Measurements from ENCODE around the gene PINK1.

Gene PINK1

GRCh38 chr1:20615946-20616846, 17.1 kb upstream of the PINK1 start:
- H2AFZ ChIP-seq (ENCODE audit: low read length): no peak overlapping the region
- H3K4me3 ChIP-seq (ENCODE audit: low read depth, low read length, poor library complexity, severe bottlenecking): no peak overlapping the region
- H4K20me1 ChIP-seq (ENCODE audit: insufficient read depth, low read length): no peaks in the 10 kb centered on the region
- no peak for TF ChIP-seq CTCF (IDR thresholded peaks at IDR 0.05; ENCODE audit: low read length)
- TF ChIP-seq EZH2 (IDR thresholded peaks at IDR 0.05; ENCODE audit: borderline replicate concordance, low read length): no peak
- H3K36me3 ChIP-seq (ENCODE audit: insufficient read depth, low read length): no peaks in the 10 kb centered on the region
- peaks cover 7% of the 10 kb centered on the region; the same call in 1 of the 2 replicates for H3K27me3 ChIP-seq (ENCODE audit: insufficient read depth, low read length)
- no peaks in the 10 kb centered on the region for H3K9me2 ChIP-seq (ENCODE audit: low read depth, low read length)
- H3F3A ChIP-seq (ENCODE audit: insufficient read depth, low read length): no peaks in the 10 kb centered on the region
- H3K4me2 ChIP-seq (ENCODE audit: low read length): no peak overlapping the region
- no peaks in the 10 kb centered on the region for H3K9me3 ChIP-seq (ENCODE audit: low read length)
- no peak overlapping the region for H3K27ac ChIP-seq (ENCODE audit: low read depth, low read length, poor library complexity, severe bottlenecking)
- no peaks in the 10 kb centered on the region for H3K79me2 ChIP-seq (ENCODE audit: insufficient read depth, low read length)
- no peak overlapping the region for H3K9ac ChIP-seq (ENCODE audit: low read length)
- H3K4me1 ChIP-seq (ENCODE audit: insufficient read depth, low read length, severe bottlenecking): no peaks in the 10 kb centered on the region

- peaks cover 7% of the 10 kb centered on the region; the same call in 1 of the 2 replicates for H3K27me3 ChIP-seq (ENCODE audit: insufficient read depth, low read length)
- H3K79me2 ChIP-seq (ENCODE audit: insufficient read depth, low read length): no peaks in the 10 kb centered on the region
- H4K20me1 ChIP-seq (ENCODE audit: insufficient read depth, low read length): no peaks in the 10 kb centered on the region
- no peaks in the 10 kb centered on the region for H3K4me1 ChIP-seq (ENCODE audit: insufficient read depth, low read length, severe bottlenecking)
- no peaks in the 10 kb centered on the region for H3K9me2 ChIP-seq (ENCODE audit: low read depth, low read length)
- no peaks in the 10 kb centered on the region for H3K36me3 ChIP-seq (ENCODE audit: insufficient read depth, low read length)
- H3K27ac ChIP-seq (ENCODE audit: low read depth, low read length, poor library complexity, severe bottlenecking): no peak overlapping the region
- H3F3A ChIP-seq (ENCODE audit: insufficient read depth, low read length): no peaks in the 10 kb centered on the region
- no peaks in the 10 kb centered on the region for H3K9me3 ChIP-seq (ENCODE audit: low read length)
- H2AFZ ChIP-seq (ENCODE audit: low read length): no peak overlapping the region
- H3K4me2 ChIP-seq (ENCODE audit: low read length): no peak overlapping the region
- no peak overlapping the region for H3K4me3 ChIP-seq (ENCODE audit: low read depth, low read length, poor library complexity, severe bottlenecking)
- no peak for TF ChIP-seq CTCF (IDR thresholded peaks at IDR 0.05; ENCODE audit: low read length)
- TF ChIP-seq EZH2 (IDR thresholded peaks at IDR 0.05; ENCODE audit: borderline replicate concordance, low read length): no peak
- H3K9ac ChIP-seq (ENCODE audit: low read length): no peak overlapping the region
These were observed 16.3 kb upstream of the PINK1 start for GRCh38 chr1:20616847-20617487.

GRCh38 chr1:20618550-20618949, 14.7 kb upstream of the PINK1 start:
- TF ChIP-seq EZH2 (IDR thresholded peaks at IDR 0.05; ENCODE audit: borderline replicate concordance, low read length): no peak
- no peak for TF ChIP-seq CTCF (IDR thresholded peaks at IDR 0.05; ENCODE audit: low read length)
- Histone ChIP-seq H3K9me3 (ENCODE audit: low read length) (no peaks in the 10 kb centered on the region), H3K27me3 (ENCODE audit: insufficient read depth, low read length) (peaks cover 7% of the 10 kb centered on the region; the same call in 1 of the 2 replicates), H3K9me2 (ENCODE audit: low read depth, low read length) (no peaks in the 10 kb centered on the region), H4K20me1 (ENCODE audit: insufficient read depth, low read length) (no peaks in the 10 kb centered on the region), H3K4me2 (ENCODE audit: low read length) (no peak overlapping the region), H3K79me2 (ENCODE audit: insufficient read depth, low read length) (no peaks in the 10 kb centered on the region), H3K4me3 (ENCODE audit: low read depth, low read length, poor library complexity, severe bottlenecking) (no peak overlapping the region), H3F3A (ENCODE audit: insufficient read depth, low read length) (no peaks in the 10 kb centered on the region), H3K36me3 (ENCODE audit: insufficient read depth, low read length) (no peaks in the 10 kb centered on the region), H2AFZ (ENCODE audit: low read length) (no peak overlapping the region), H3K9ac (ENCODE audit: low read length) (no peak overlapping the region), H3K4me1 (ENCODE audit: insufficient read depth, low read length, severe bottlenecking) (no peaks in the 10 kb centered on the region), H3K27ac (ENCODE audit: low read depth, low read length, poor library complexity, severe bottlenecking) (no peak overlapping the region)

Data from OCI-LY1 (cell line).